Activated T-cell treated with anti-CD3 and anti-CD28 coated beads, Interleukin-2, amount 50 U/mL, for 72 hours (primary cell): ENCODE data around the gene ENDOV. TPM values are rescaled to one million over a fixed set of nuclear protein-coding genes. Genes with fewer than 3 reads are reported as not detected.
A peak's percentile ranks its signal among the peaks of the same experiment; 100 is the strongest.

Experiments used
- ATAC-seq, 2 donors: fragments of 150-1000 bp; cut with Tn5 transposase; replicated peaks in 1 of 2; 2 replicates each; pipeline ENCODE4 v1.10.0; 2021; ENCODE audit warnings: moderate library complexity in 2 of 2, mild to moderate bottlenecking in 1 of 2
- DNase-seq, 2 donors: peaks; one replicate each; pipeline ENCODE4 v3.0.0; 2021 to 2022; ENCODE audit warnings: mixed read lengths in 1 of 2
- H3K27ac Mint-ChIP-seq: one replicate; pipeline ENCODE4 v1.8.0; 2022; ENCODE audit warnings: mild to moderate bottlenecking, moderate library complexity, mixed read lengths
- H3K27me3 Mint-ChIP-seq: one replicate; pipeline ENCODE4 v1.8.0; 2022; ENCODE audit warnings: low read depth, mixed read lengths
- H3K36me3 Mint-ChIP-seq, 2 donors: one replicate each; pipeline ENCODE4 v1.8.0; 2022; ENCODE audit warnings: mixed read lengths in 2 of 2, mild to moderate bottlenecking in 1 of 2; ENCODE audit not compliant: insufficient read depth in 2 of 2
- H3K4me1 Mint-ChIP-seq: one replicate; pipeline ENCODE4 v1.8.0; 2022; ENCODE audit warnings: low read depth, mixed read lengths
- H3K4me3 Mint-ChIP-seq, 2 donors: one replicate each; pipeline ENCODE4 v1.8.0; 2022; ENCODE audit warnings: mild to moderate bottlenecking in 2 of 2, mixed read lengths in 2 of 2, moderate library complexity in 2 of 2
- H3K9me3 Mint-ChIP-seq, 2 donors: one replicate each; pipeline ENCODE4 v1.8.0; 2022; ENCODE audit warnings: mixed read lengths in 2 of 2
- total RNA-seq, 2 donors: library from RNA; stranded (reverse); gene quantifications; one replicate each; pipeline ENCODE4 v1.2.3, GENCODE V29; 2022

Gene ENDOV
- total RNA-seq, 2 donors from 2014 or later: 25.3 to 29.0 TPM

DNA sequence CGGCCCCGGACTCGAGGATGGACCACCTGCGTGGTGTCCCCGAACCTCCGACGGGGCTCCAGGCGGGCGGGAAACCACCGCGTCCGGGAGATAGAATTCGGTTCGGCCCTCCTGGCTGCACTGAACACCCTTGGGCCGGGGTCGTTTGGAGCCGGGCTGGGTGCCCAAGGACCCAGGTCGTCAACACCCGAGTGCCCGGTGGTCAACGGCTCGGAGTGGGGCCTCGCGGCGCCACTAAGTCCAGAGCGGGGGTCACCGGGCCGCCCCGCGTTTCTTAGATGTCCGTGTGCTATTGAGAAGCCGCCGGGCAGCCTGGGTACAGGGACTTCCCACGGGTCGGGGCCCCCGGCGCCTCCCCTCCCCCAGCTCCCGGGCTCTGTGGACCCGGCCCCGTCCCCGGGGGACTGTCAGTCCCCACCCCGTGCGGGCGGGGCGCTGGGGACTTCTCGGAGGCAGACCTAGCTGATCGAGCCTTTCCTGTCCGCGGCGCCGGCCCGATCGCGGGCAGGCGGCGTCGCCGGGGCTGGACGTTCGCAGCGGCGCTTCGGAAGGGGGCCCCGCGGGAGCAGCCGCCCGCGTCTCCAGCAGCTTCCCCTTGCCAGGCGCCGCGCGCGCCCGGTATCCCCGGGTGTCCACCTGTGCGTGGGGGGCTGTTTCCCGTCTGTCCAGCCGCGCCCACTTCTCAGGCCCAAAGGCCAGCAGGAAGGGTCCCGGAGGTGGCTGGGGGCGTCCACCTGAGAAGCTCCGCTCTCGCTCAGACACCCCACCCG is 62.1 kb downstream of the ENDOV start:
- peaks cover 15% of the 10 kb centered on the region for H3K4me1 Mint-ChIP-seq
- H3K4me3 Mint-ChIP-seq: no peak overlapping the region
- peak; percentile 21 to 31 for DNase-seq
- H3K9me3 Mint-ChIP-seq: no peaks in the 10 kb centered on the region
- no peak overlapping the region for H3K27ac Mint-ChIP-seq
- no peaks in the 10 kb centered on the region for H3K36me3 Mint-ChIP-seq
- ATAC-seq: peak in 1 of 2 donors; percentile 18
- peaks cover 60% of the 10 kb centered on the region for H3K27me3 Mint-ChIP-seq

- H3K27me3 Mint-ChIP-seq: peaks cover 63% of the 10 kb centered on the region
- no peak overlapping the region for H3K4me3 Mint-ChIP-seq
- ATAC-seq (peak; percentile 56 to 58), DNase-seq (peak; percentile 60 to 64)
- no peaks in the 10 kb centered on the region for H3K9me3 Mint-ChIP-seq
- no peaks in the 10 kb centered on the region for H3K36me3 Mint-ChIP-seq
- H3K4me1 Mint-ChIP-seq: peaks cover 10% of the 10 kb centered on the region
- no peak overlapping the region for H3K27ac Mint-ChIP-seq
These were observed 62.9 kb downstream of the ENDOV start for GRCh38 chr17:80477647-80478478.

GRCh38 chr17:80478487-80479245 is 63.7 kb downstream of the ENDOV start:
- DNase-seq (no peak), ATAC-seq (no peak)
- no peaks in the 10 kb centered on the region for H3K9me3 Mint-ChIP-seq
- H3K36me3 Mint-ChIP-seq: no peaks in the 10 kb centered on the region
- H3K4me1 Mint-ChIP-seq: peaks cover 10% of the 10 kb centered on the region
- H3K27ac Mint-ChIP-seq: no peak overlapping the region
- H3K27me3 Mint-ChIP-seq: peaks cover 63% of the 10 kb centered on the region
- peak overlapping the region; percentile 46 to 63 for H3K4me3 Mint-ChIP-seq

DNA sequence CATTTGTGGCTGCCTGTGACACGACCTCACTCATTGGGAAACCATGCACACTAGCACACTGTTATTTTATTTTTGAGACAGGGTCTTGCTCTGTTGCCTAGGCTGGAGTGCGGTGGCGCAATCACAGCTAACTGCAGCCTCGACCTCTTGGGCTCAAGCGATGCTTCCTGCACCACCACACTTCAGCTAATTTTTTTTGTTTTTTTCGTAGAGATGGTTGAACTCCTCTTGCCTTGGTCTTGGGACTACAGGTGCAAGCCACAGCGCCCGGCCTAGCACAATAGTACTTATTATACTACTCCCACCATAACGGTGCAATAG is 64.2 kb downstream of the ENDOV start:
- H3K27me3 Mint-ChIP-seq: peaks cover 60% of the 10 kb centered on the region
- no peaks in the 10 kb centered on the region for H3K36me3 Mint-ChIP-seq
- no peak for ATAC-seq
- H3K4me3 Mint-ChIP-seq: peak overlapping the region; percentile 46 to 63
- no peaks in the 10 kb centered on the region for H3K9me3 Mint-ChIP-seq
- peaks cover 9% of the 10 kb centered on the region for H3K4me1 Mint-ChIP-seq
- no peak for DNase-seq
- H3K27ac Mint-ChIP-seq: no peak overlapping the region

DNA sequence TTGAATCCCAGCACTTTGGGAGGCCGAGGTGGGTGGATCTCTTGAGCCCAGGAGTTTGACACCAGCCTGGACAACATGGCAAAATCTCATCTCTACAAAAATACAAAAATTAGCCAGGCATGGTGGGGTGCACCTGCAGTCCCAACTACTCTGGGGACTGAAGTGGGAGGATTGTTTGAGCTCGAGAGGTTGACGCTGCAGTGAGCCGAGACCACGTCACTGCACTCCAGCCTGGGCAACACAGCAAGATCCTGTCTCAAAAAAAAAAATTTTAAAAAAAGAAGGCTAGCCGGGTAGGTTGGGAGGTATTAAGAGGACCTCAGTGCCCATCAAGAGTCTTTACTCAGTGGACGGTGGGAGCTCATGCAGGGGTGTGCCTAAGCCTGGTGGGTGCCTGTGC is 65.3 kb downstream of the ENDOV start:
- H3K27ac Mint-ChIP-seq: no peak overlapping the region
- no peak for ATAC-seq
- H3K4me1 Mint-ChIP-seq: no peaks in the 10 kb centered on the region
- H3K4me3 Mint-ChIP-seq: no peak overlapping the region
- no peaks in the 10 kb centered on the region for H3K9me3 Mint-ChIP-seq
- peaks cover 50% of the 10 kb centered on the region for H3K27me3 Mint-ChIP-seq
- H3K36me3 Mint-ChIP-seq: no peaks in the 10 kb centered on the region
- no peak for DNase-seq

DNA sequence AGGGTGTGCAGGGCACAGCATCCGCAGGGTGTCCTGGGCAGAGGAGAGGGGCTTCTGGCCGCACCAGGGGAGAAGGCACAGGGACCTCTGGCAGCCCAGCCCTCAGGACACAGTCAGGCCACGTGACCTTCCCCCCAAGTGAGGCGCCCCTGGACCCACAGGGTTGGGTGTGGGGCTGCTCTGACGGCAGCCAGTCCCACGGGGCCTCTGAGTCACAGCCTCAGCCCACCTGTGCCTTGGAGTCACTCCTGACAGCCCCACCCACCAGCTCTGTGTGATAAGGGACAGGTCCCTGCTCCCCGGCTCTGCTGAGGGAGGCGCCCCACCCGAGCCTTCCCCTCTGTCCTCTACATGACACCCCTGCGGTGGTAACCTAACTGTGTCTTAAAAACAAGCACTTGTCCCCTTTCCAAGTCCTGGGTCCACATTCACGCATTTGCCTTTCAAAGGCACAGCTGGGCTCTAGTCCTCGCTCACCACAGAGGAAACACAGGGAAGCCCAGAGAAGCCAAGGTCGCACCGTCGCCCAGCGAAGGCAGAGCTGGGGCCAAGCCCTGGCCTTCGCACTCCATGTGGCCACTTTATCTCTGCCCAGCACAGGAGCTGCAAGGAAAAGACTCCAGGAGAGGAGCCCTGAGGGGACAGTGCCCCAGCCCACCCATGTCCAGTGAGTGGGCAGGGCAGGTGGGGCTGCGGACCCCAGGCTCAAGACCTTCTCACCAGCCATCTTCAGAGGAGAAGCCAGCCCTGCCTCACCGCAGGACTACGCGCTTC is 66.5 kb downstream of the ENDOV start:
- Mint-ChIP-seq H3K4me1 (no peaks in the 10 kb centered on the region), H3K9me3 (no peaks in the 10 kb centered on the region), H3K36me3 (no peaks in the 10 kb centered on the region), H3K27me3 (peaks cover 54% of the 10 kb centered on the region), H3K4me3 (no peak overlapping the region), H3K27ac (no peak overlapping the region)
- ATAC-seq (no peak), DNase-seq (no peak)

GRCh38 chr17:80482058-80482318 is 67.0 kb downstream of the ENDOV start:
- Mint-ChIP-seq H3K9me3 (no peaks in the 10 kb centered on the region), H3K4me3 (no peak overlapping the region), H3K27me3 (peaks cover 58% of the 10 kb centered on the region), H3K27ac (no peak overlapping the region), H3K4me1 (no peaks in the 10 kb centered on the region), H3K36me3 (no peaks in the 10 kb centered on the region)
- no peak for ATAC-seq
- no peak for DNase-seq

DNA sequence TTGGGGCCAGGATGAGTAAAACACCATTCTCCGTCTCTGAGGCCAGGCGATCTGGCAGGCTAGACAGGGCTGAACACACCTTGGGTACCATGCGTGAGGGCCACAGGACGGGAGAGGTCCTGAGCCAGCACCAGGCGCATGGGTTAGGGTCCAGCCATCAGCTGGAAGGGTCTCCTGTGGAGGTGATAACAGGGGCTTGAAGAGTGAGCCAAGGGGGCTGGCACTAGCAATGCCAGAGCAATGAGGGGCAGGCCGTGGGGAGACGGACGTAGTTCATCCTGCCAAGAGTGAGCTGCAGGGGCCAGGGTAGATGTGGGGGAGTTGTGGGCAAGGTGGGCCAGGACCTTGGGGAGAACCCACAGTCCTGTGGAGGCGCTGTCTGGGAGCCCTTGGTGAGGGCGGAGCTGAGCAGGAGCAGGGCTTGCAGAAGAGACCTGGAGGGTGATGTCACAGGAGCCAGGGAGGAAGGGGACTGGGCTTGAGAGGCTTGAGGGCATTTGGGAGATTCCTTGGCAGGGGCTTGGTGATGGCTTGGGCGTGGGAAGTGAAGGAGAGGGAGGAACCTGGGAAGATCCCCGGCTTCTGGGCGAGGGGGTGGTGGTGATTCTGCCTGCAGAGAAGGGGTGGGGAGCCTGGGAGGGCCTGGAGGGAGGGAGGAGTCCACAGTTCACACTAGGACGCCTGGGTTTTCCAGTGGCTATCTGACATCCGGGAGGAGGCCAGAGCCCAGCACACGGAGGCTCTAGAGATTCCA is 67.8 kb downstream of the ENDOV start:
- no peak overlapping the region for H3K4me3 Mint-ChIP-seq

DNA sequence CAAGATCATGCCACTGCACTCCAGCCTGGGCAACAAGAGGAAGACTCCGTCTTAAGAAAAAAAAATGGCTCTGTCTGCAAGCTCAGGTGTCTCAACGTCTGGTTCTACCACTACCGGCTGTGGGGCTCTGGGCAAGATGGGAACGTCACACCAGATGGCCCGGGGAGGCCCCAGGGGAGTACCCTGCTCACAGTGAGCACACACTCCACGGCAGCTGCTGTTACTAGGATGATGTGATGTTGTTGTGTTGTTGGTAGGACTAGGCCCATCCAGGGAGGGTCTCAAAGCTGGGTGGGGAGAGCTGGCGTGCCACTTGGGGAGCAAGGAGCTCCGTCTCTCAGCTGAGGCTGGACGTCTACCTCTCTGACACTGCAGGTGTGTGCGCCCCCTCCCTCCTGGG is 70.9 kb downstream of the ENDOV start:
- Mint-ChIP-seq H3K4me1 (no peaks in the 10 kb centered on the region), H3K36me3 (no peaks in the 10 kb centered on the region), H3K4me3 (no peak overlapping the region), H3K27ac (no peak overlapping the region), H3K9me3 (no peaks in the 10 kb centered on the region), H3K27me3 (peaks cover 43% of the 10 kb centered on the region)
- ATAC-seq: no peak
- DNase-seq: no peak

More for the DNA sequence above, 67.8 kb downstream of the ENDOV start:
- no peaks in the 10 kb centered on the region for H3K36me3 Mint-ChIP-seq
- H3K4me1 Mint-ChIP-seq: no peaks in the 10 kb centered on the region
- no peaks in the 10 kb centered on the region for H3K9me3 Mint-ChIP-seq
- H3K27me3 Mint-ChIP-seq: peaks cover 65% of the 10 kb centered on the region
- DNase-seq: no peak
- no peak for ATAC-seq
- no peak overlapping the region for H3K27ac Mint-ChIP-seq

- no peak overlapping the region for H3K27ac Mint-ChIP-seq
- no peaks in the 10 kb centered on the region for H3K9me3 Mint-ChIP-seq
- peaks cover 39% of the 10 kb centered on the region for H3K27me3 Mint-ChIP-seq
- H3K36me3 Mint-ChIP-seq: no peaks in the 10 kb centered on the region
- H3K4me1 Mint-ChIP-seq: no peaks in the 10 kb centered on the region
- ATAC-seq (no peak), DNase-seq (no peak)
- H3K4me3 Mint-ChIP-seq: no peak overlapping the region
These were observed 71.7 kb downstream of the ENDOV start for GRCh38 chr17:80486692-80487091.

DNA sequence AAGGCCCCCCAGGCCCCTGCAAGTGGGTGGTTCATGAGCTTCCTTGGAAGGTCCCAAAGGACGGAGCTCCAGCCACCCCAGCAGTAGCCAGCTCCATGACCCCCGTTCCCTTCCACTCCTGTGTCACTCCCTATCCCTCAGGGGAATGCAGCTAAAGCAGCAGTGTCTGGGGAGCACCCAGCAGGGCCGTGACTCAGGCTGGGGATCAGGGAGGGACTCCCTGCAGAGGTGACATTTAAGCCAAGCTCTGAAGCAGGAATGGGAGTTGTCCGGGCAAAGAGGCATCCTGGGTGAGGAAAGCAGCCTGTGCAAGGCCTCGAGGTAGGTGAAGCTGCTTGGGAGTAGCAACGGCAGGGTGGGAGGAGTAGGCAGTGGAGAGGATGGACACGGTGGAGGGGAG is 72.5 kb downstream of the ENDOV start:
- H3K27me3 Mint-ChIP-seq: peaks cover 35% of the 10 kb centered on the region
- H3K4me3 Mint-ChIP-seq: no peak overlapping the region
- H3K36me3 Mint-ChIP-seq: no peaks in the 10 kb centered on the region
- H3K27ac Mint-ChIP-seq: no peak overlapping the region
- ATAC-seq: no peak
- H3K4me1 Mint-ChIP-seq: no peaks in the 10 kb centered on the region
- DNase-seq: no peak
- H3K9me3 Mint-ChIP-seq: no peaks in the 10 kb centered on the region
